ENCODE results near the gene ADO.
"Not testable (repeated sequence)": the region's sequence is repeated elsewhere in the genome, so short reads cannot be mapped to it uniquely, and the experiment has no call there.

Gene ADO

GRCh38 chr10:62772186-62772974, 32.1 kb upstream of the ADO start:
- no peaks in the 10 kb centered on the region for H3K36me3 ChIP-seq (ENCODE audit: control insufficient read depth, insufficient read depth, low read length)
- TF ChIP-seq, protein P1, sequence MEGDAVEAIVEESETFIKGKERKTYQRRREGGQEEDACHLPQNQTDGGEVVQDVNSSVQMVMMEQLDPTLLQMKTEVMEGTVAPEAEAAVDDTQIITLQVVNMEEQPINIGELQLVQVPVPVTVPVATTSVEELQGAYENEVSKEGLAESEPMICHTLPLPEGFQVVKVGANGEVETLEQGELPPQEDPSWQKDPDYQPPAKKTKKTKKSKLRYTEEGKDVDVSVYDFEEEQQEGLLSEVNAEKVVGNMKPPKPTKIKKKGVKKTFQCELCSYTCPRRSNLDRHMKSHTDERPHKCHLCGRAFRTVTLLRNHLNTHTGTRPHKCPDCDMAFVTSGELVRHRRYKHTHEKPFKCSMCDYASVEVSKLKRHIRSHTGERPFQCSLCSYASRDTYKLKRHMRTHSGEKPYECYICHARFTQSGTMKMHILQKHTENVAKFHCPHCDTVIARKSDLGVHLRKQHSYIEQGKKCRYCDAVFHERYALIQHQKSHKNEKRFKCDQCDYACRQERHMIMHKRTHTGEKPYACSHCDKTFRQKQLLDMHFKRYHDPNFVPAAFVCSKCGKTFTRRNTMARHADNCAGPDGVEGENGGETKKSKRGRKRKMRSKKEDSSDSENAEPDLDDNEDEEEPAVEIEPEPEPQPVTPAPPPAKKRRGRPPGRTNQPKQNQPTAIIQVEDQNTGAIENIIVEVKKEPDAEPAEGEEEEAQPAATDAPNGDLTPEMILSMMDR (IDR thresholded peaks at IDR 0.05; ENCODE audit: insufficient read depth, low read length, poor library complexity, severe bottlenecking), result no peak
- peak; percentile 18 for DNase-seq (ENCODE audit: extremely low read depth, insufficient read length)
- H3K4me3 ChIP-seq (replicated peaks; ENCODE audit: low read depth, low read length), result no peak overlapping the region
- H3K27me3 ChIP-seq (replicated peaks; ENCODE audit: control insufficient read depth, insufficient read depth, low read length), result no peaks in the 10 kb centered on the region

DNA sequence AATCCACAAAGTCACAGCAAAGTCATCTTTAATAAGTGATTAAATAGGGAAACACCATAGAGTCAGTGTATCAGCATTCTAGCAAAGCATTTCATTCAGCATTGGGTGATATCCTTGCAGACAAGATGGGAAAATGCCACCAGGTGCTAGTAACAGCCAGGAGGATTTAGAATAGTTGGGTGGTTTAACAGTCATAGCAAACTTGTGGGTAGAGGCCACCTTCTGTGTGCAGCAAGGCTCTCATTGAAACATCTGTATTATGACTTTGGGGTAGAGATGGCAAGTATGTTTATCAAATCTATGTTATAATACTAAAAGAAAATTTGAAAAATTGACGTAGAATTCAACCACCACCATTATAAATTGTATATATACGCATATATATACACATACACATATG, 26.4 kb upstream of the ADO start:
- Histone ChIP-seq H3K4me3 (replicated peaks; ENCODE audit: low read depth, low read length) (no peak overlapping the region), H3K36me3 (ENCODE audit: control insufficient read depth, insufficient read depth, low read length) (no peaks in the 10 kb centered on the region), H3K27me3 (replicated peaks; ENCODE audit: control insufficient read depth, insufficient read depth, low read length) (no peaks in the 10 kb centered on the region)
- TF ChIP-seq, protein P1 (IDR thresholded peaks at IDR 0.05; ENCODE audit: insufficient read depth, low read length, poor library complexity, severe bottlenecking), result no peak
- no peak for DNase-seq (ENCODE audit: extremely low read depth, insufficient read length)

DNA sequence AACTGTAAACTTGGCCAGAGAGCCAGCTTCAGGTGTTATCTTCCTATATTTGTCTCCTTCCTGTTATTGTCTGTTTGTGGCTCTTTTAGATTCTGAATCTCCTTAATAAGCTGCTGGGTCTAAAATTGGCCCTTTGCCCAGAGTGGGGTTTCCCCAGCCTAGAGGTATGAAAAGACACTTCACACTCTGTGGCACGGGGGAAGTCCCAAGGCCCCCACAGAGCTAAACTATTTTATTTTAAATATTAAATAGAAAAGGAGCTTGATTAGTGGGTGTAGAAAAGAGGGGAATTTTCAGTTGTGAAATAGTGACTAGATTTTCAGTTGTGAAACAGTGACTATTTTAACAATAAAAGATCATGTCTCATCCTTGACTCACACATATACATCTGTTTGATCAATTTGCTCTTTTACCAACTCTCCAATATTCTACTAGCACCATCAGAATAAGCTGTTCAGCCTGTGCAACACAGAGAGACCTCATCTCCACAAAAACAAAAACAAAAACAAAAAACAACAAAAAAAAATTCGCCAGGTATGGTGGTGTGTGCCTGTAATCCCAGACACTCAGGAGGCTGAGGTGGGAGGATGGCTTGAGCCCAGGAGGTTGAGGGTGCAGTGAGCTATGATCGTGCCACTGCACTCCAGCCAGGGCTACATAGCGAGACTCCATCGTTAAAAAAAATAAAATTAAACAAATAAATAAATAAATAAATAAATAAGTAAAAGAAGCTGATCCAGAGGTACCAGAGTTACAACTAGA, 24.9 kb upstream of the ADO start:
- TF ChIP-seq, protein P1 (IDR thresholded peaks at IDR 0.05; ENCODE audit: insufficient read depth, low read length, poor library complexity, severe bottlenecking), result no peak
- H3K36me3 ChIP-seq (ENCODE audit: control insufficient read depth, insufficient read depth, low read length), result no peaks in the 10 kb centered on the region
- H3K4me3 ChIP-seq (replicated peaks; ENCODE audit: low read depth, low read length), result no peak overlapping the region
- peak; percentile 58 for DNase-seq (ENCODE audit: extremely low read depth, insufficient read length)
- no peaks in the 10 kb centered on the region for H3K27me3 ChIP-seq (replicated peaks; ENCODE audit: control insufficient read depth, insufficient read depth, low read length)

DNA sequence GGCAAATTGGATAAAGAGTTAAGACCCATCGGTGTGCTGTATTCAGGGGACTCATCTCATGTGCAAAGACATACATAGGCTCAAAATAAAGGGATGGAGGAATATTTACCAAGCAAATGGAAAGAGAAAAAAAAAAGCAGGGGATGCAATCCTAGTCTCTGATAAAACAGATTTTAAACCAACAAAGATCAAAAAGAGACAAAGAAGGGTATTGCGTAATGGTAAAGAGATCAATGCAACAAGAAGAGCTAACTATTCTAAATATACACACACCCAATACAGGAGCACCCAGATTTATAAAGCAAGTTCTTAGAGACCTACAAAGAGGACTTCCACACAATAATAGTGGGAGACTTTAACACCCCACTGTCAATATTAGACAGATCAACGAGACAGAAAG, 20.0 kb upstream of the ADO start:
- H3K36me3 ChIP-seq (ENCODE audit: control insufficient read depth, insufficient read depth, low read length), result not testable (repeated sequence)

GRCh38 chr10:62788285-62788684, 16.2 kb upstream of the ADO start:
- not testable (repeated sequence) for H3K27me3 ChIP-seq (replicated peaks; ENCODE audit: control insufficient read depth, insufficient read depth, low read length); DNase-seq (ENCODE audit: extremely low read depth, insufficient read length)

More for the DNA sequence above, 20.0 kb upstream of the ADO start:
- DNase-seq (ENCODE audit: extremely low read depth, insufficient read length); H3K4me3 ChIP-seq (replicated peaks; ENCODE audit: low read depth, low read length); H3K27me3 ChIP-seq (replicated peaks; ENCODE audit: control insufficient read depth, insufficient read depth, low read length): not testable (repeated sequence)

GRCh38 chr10:62788861-62789467, 15.6 kb upstream of the ADO start:
- no peak overlapping the region for H3K4me3 ChIP-seq (replicated peaks; ENCODE audit: low read depth, low read length)
- TF ChIP-seq, protein P1 (IDR thresholded peaks at IDR 0.05; ENCODE audit: insufficient read depth, low read length, poor library complexity, severe bottlenecking), result no peak
- no peak for DNase-seq (ENCODE audit: extremely low read depth, insufficient read length)
- H3K27me3 ChIP-seq (replicated peaks; ENCODE audit: control insufficient read depth, insufficient read depth, low read length), result no peaks in the 10 kb centered on the region
- H3K36me3 ChIP-seq (ENCODE audit: control insufficient read depth, insufficient read depth, low read length), result no peaks in the 10 kb centered on the region

More at GRCh38 chr10:62788285-62788684, 16.2 kb upstream of the ADO start:
- not testable (repeated sequence) for H3K4me3 ChIP-seq (replicated peaks; ENCODE audit: low read depth, low read length); H3K36me3 ChIP-seq (ENCODE audit: control insufficient read depth, insufficient read depth, low read length)
